Spleen (tissue), 7 donors: ENCODE data around the gene RANBP3.

Source experiments
- CTCF ChIP-seq, 11 experiments: fragments of 200-600 bp in 7 of 11; fragments of 450-650 bp in 4 of 11; sonication (generic) in 4 of 11; IDR thresholded peaks in 8 of 11; conservative IDR thresholded peaks in 3 of 11; 1 replicate in 7 of 11; 2 replicates in 4 of 11; pipeline versions ENCODE4 v1.4.0 to v1.8.0; 2016 to 2021; ENCODE audit warnings: antibody characterized with exemption in 11 of 11, inconsistent platforms in 4 of 11, mild to moderate bottlenecking in 1 of 11
- POLR2A ChIP-seq, 3 donors: fragments of 450-650 bp; IDR thresholded peaks; one replicate each; pipeline ENCODE4 v1.5.1; 2017; ENCODE audit warnings: antibody characterized with exemption in 3 of 3, mild to moderate bottlenecking in 1 of 3
- donor health status: DM: no; HTN: no; CAD: no; lungs with moderate emphysema.
- donor health status: DM: no; HTN: no; CAD: no.
- donor health status: DM: no; HTN: no; CAD: no.

GRCh38 chr19:5967571-5967970 is 10.4 kb downstream of the RANBP3 start:
- TF ChIP-seq CTCF (IDR thresholded peaks at IDR 0.05 in 8 of 11, conservative IDR thresholded peaks at IDR 0.05 in 3 of 11) (no peak), POLR2A (IDR thresholded peaks at IDR 0.05) (no peak)
